Loucy (cell line): Measurements from ENCODE around the gene CDH22.

Experiments
- H2AFZ ChIP-seq: fragments of 200-600 bp; sonication (generic); 2 replicates; pipeline ENCODE4 v1.6.0; 2016; ENCODE audit warnings: antibody characterized with exemption, mild to moderate bottlenecking, low read length, moderate library complexity
- H3F3A ChIP-seq: fragments of 200-600 bp; 2 replicates; pipeline ENCODE4 v1.6.0; 2016; ENCODE audit warnings: antibody characterized with exemption, low read depth, mild to moderate bottlenecking
- H3K27me3 ChIP-seq: fragments of 200-600 bp; sonication (generic); 2 replicates; pipeline ENCODE4 v1.6.1; 2014; ENCODE audit warnings: low read length, mild to moderate bottlenecking; ENCODE audit not compliant: insufficient read depth, poor library complexity, severe bottlenecking
- H3K36me3 ChIP-seq: fragments of 200-600 bp; sonication (generic); 2 replicates; pipeline ENCODE4 v1.6.1; 2016; ENCODE audit warnings: low read length; ENCODE audit not compliant: insufficient read depth
- H3K4me1 ChIP-seq: fragments of 200-600 bp; sonication (generic); 2 replicates; pipeline ENCODE4 v1.5.1; 2014; ENCODE audit warnings: low read length, mild to moderate bottlenecking; ENCODE audit not compliant: insufficient read depth, poor library complexity, severe bottlenecking
- H3K4me2 ChIP-seq: fragments of 200-600 bp; sonication (generic); 2 replicates; pipeline ENCODE4 v1.6.0; 2014; ENCODE audit warnings: antibody characterized with exemption, low read length, low read depth, mild to moderate bottlenecking; ENCODE audit not compliant: poor library complexity, severe bottlenecking
- H3K4me3 ChIP-seq: fragments of 200-600 bp; sonication (generic); 2 replicates; pipeline ENCODE4 v1.5.1; 2014; ENCODE audit warnings: low read length, mild to moderate bottlenecking, mixed read lengths; ENCODE audit not compliant: poor library complexity, severe bottlenecking
- H3K79me2 ChIP-seq: fragments of 200-600 bp; sonication (generic); 2 replicates; pipeline ENCODE4 v1.6.1; 2014; ENCODE audit warnings: low read length; ENCODE audit not compliant: insufficient read depth
- H3K9ac ChIP-seq: fragments of 200-600 bp; sonication (generic); 2 replicates; pipeline ENCODE4 v1.6.0; 2014; ENCODE audit warnings: mild to moderate bottlenecking, low read depth, low read length, moderate library complexity; ENCODE audit not compliant: poor library complexity, severe bottlenecking
- H3K9me2 ChIP-seq: fragments of 200-600 bp; sonication (generic); replicated peaks from 2 replicates; pipeline ENCODE4 v1.6.1; 2016; ENCODE audit warnings: low read depth, low read length, mixed read lengths
- H3K9me3 ChIP-seq: fragments of 200-600 bp; sonication (generic); 2 replicates; pipeline ENCODE4 v1.6.1; 2014; ENCODE audit warnings: mild to moderate bottlenecking, antibody characterized with exemption, low read length, low read depth; ENCODE audit not compliant: insufficient read depth
- H4K20me1 ChIP-seq: fragments of 200-600 bp; sonication (generic); 2 replicates; pipeline ENCODE4 v1.6.0; 2014; ENCODE audit warnings: antibody characterized with exemption, low read length, mild to moderate bottlenecking; ENCODE audit not compliant: insufficient read depth, poor library complexity, severe bottlenecking
- EZH2phosphoT487 ChIP-seq: fragments of 200-600 bp; IDR thresholded peaks from 2 replicates; pipeline ENCODE4 v1.6.1; 2018; ENCODE audit warnings: antibody characterized with exemption, mild to moderate bottlenecking, moderate library complexity, borderline replicate concordance
- TF ChIP-seq, protein P1 (sequence below): fragments of 200-600 bp; sonication (generic); conservative IDR thresholded peaks from 2 replicates; pipeline ENCODE4 v1.5.1; 2014; ENCODE audit warnings: mild to moderate bottlenecking, antibody characterized with exemption, low read length

Gene CDH22

DNA sequence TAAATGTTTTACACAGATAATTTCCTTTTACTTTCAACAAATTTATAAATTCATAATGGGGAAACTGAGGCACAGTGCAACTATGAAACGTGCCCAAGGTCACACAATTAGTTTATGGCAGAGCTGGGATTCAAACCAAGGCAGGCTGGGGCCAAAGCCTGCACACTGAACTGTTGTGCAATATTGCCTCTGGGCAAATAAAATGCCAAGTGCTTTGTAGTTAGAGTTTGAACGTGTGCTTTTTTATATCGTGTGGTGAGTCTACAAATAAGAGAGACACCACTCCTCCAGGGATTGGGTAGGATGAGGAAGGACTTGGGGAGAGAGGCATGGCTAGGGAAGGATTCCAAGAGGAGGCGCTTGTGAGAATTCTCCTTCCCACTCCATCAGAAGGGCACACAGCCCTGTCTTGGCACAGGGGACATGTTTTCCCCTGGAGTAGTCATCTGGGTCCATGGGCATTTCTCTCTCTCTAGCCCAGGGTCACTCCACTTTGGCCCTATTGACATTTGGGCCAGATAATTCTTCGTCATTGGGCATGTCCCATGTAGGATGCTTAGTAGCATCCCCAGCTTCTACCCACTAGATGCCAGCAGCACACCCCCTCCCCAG, 2.8 kb upstream of the CDH22 start:
- Histone ChIP-seq H3K79me2 (no peaks in the 10 kb centered on the region), H3K4me2 (no peak overlapping the region), H3K9me2 (no peaks in the 10 kb centered on the region), H4K20me1 (no peaks in the 10 kb centered on the region), H2AFZ (no peak overlapping the region), H3K4me1 (no peaks in the 10 kb centered on the region), H3K9ac (no peak overlapping the region), H3K9me3 (no peaks in the 10 kb centered on the region), H3K36me3 (no peaks in the 10 kb centered on the region), H3F3A (no peaks in the 10 kb centered on the region), H3K27me3 (no peaks in the 10 kb centered on the region), H3K4me3 (no peak overlapping the region)
- TF ChIP-seq, protein P1, sequence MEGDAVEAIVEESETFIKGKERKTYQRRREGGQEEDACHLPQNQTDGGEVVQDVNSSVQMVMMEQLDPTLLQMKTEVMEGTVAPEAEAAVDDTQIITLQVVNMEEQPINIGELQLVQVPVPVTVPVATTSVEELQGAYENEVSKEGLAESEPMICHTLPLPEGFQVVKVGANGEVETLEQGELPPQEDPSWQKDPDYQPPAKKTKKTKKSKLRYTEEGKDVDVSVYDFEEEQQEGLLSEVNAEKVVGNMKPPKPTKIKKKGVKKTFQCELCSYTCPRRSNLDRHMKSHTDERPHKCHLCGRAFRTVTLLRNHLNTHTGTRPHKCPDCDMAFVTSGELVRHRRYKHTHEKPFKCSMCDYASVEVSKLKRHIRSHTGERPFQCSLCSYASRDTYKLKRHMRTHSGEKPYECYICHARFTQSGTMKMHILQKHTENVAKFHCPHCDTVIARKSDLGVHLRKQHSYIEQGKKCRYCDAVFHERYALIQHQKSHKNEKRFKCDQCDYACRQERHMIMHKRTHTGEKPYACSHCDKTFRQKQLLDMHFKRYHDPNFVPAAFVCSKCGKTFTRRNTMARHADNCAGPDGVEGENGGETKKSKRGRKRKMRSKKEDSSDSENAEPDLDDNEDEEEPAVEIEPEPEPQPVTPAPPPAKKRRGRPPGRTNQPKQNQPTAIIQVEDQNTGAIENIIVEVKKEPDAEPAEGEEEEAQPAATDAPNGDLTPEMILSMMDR, result no peak
- no peak for TF ChIP-seq EZH2phosphoT487

GRCh38 chr20:46309945-46310344, 1.6 kb upstream of the CDH22 start:
- TF ChIP-seq EZH2phosphoT487, result no peak
- TF ChIP-seq, protein P1, result no peak
- no peaks in the 10 kb centered on the region for H3K36me3 ChIP-seq
- no peak overlapping the region for H2AFZ ChIP-seq
- H3K4me2 ChIP-seq, result no peak overlapping the region
- H3K27me3 ChIP-seq, result no peaks in the 10 kb centered on the region
- no peaks in the 10 kb centered on the region for H3K79me2 ChIP-seq
- H3K9me2 ChIP-seq, result no peaks in the 10 kb centered on the region
- no peaks in the 10 kb centered on the region for H3F3A ChIP-seq
- no peaks in the 10 kb centered on the region for H3K4me1 ChIP-seq
- no peaks in the 10 kb centered on the region for H4K20me1 ChIP-seq
- H3K4me3 ChIP-seq, result no peak overlapping the region
- no peaks in the 10 kb centered on the region for H3K9me3 ChIP-seq
- no peak overlapping the region for H3K9ac ChIP-seq

DNA sequence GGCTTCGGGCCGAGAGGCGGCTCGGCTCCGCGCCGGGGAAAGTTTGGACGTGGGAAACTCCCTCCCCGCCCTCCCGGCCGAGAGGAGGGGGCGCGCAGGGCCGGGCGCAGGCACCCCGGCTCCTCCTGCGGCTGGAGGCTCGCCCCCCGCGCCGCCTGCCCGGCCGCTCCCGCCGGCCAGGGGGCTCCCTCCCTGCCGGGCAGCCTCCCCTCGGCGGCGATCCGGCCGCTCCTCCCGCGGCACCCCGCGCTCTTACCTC, 370 bp downstream of the CDH22 start:
- Histone ChIP-seq H2AFZ (no peak overlapping the region), H3K9me2 (no peaks in the 10 kb centered on the region), H3K9me3 (no peaks in the 10 kb centered on the region), H3K4me2 (no peak overlapping the region), H3F3A (no peaks in the 10 kb centered on the region), H3K4me1 (no peaks in the 10 kb centered on the region), H3K27me3 (no peaks in the 10 kb centered on the region), H4K20me1 (no peaks in the 10 kb centered on the region), H3K4me3 (no peak overlapping the region), H3K9ac (no peak overlapping the region), H3K79me2 (no peaks in the 10 kb centered on the region), H3K36me3 (no peaks in the 10 kb centered on the region)
- TF ChIP-seq, protein P1, result no peak
- no peak for TF ChIP-seq EZH2phosphoT487
